HG03175 (cell line): ENCODE data around the gene CASP4.
"Not testable (repeated sequence)": the region's sequence is repeated elsewhere in the genome, so short reads cannot be mapped to it uniquely, and the experiment has no call there.

ENCODE experiments used
- ATAC-seq: cut with Tn5 transposase; IDR thresholded peaks from one replicate; pipeline ENCODE4 v1.9.1; 2021; ENCODE audit warnings: mild to moderate bottlenecking, moderate library complexity; ENCODE audit not compliant: unreplicated experiment

Gene CASP4

GRCh38 chr11:104968355-104968855 lies at the start of gene CASP4:
CASP4 (minus strand) TSS chr11:104968574; CDS start chr11:104968525, 49 bp downstream.
- peak; percentile 83 for ATAC-seq

DNA sequence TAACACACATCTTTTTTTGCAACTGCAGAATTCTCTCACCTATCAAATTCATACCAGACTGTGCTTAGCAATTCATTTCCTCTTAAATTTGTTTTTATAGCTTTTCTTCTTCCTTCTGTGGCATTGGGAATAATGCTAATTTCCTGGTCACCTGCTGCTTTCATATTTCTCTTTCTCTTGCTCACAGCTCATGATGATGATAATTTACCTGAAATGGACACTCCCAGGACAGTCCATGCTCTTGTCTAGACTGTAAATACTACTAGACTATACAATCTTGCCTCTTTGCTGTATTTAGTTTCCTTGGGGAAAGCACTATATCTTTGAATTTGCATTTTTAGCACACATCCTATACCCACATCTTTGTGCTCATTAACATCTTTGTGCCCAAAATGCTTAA lies 39.1 kb upstream of the CASP4 start:
- no peak for ATAC-seq

GRCh38 chr11:105005451-105005845 lies 37.1 kb upstream of the CASP4 start:
- ATAC-seq: no peak

DNA sequence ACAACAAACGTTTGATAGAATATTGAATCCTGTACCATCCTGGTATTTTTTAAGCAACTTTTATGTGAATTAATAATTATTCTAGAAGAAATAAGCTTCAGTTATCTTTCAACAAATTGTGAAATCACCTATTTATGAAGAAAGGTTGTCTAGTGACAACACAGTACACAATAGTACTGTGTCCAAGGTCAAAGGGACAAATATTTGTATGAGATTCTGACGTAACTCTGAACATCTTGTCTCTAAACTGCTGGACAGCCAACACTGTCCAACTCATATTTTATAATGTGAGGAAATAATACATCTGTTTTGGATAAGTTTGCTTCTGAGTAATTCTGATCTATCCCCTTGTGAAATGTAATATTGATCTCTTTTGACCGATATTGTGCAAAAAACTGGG lies 35.6 kb upstream of the CASP4 start:
- ATAC-seq: no peak

DNA sequence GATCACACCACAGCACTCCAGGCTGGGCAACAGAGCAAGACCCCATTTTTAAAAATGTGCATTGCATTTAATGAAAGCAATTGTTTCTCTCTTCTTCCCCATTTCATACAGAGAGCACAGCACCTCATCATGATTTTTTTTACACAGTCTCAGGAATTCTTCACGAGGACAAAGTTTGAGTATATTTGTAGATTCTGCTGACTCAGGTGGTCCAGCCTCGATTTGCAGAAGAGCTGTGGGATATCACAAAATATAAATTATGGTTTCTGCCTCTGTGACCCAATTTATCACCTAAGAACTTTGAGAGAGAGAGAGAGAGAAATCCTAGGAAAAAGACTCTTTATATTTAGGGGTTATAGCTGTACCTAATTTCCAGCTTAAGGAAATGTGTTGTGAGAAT lies 34.8 kb upstream of the CASP4 start:
- ATAC-seq: no peak

- ATAC-seq: peak; percentile 87
These were observed 32.4 kb upstream of the CASP4 start for GRCh38 chr11:105000797-105001196.

- ATAC-seq: no peak
These were observed 31.8 kb upstream of the CASP4 start for GRCh38 chr11:105000167-105000566.

DNA sequence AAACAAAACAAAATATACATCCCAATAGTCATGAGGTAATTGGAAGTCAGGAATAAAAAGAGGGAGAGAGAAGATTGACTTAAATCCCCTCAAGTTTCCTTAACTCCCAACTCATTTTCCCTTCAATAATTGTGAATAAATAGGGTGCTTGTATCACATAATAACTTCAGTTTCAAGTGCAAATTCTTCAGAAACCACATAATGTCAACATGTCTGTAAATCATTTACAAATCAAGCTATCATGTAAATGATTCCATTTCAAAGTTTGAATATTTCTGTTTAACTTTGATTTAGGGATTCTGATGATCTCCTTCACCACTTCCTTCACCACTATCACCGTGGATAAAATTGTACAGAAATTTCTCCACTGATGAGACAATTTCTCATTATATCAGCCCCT lies 31.3 kb upstream of the CASP4 start:
- no peak for ATAC-seq

DNA sequence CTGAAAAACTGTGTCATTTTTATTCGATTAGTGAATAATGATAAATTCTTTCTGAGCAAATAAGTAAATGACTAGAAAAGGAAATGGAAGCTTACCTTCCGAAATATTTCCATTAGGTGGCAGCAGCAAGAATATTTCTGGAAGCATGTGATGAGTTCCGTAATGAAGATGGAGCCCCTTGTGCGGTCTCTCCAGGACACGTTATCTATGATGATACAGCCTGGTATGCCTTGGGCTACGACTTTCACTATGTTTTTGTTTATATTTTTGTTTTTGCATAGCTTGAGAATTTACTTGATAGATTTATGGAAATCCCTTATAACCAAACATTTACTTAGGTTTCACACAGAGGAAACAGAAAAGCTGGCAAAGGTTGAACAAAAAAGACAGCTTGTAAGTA lies 28.9 kb upstream of the CASP4 start:
- ATAC-seq: no peak

DNA sequence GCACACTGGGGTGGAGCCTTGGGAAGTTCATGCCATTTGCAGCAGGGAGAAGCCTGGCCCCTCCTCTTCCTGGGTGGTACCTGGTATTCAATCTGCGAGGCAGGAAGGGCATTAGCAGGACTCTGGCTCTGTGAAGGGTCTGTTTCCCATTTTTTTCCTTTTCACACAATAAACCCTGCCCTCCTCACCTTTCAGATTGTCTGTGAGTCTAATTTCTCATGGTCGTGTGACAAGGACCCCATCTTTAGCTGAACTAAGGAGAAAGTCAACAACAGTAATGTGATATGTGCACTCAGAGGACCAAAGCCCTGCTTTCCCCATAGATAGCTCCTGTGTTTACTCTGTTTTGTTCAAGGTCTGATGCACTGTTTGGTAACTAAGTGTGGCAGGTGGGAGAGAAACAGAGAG lies 26.6 kb upstream of the CASP4 start:
- no peak for ATAC-seq

GRCh38 chr11:104992781-104993180 lies 24.4 kb upstream of the CASP4 start:
- no peak for ATAC-seq

GRCh38 chr11:104991994-104992393 lies 23.6 kb upstream of the CASP4 start:
- no peak for ATAC-seq

- ATAC-seq: no peak
These were observed 16.4 kb upstream of the CASP4 start for GRCh38 chr11:104984808-104985207.

DNA sequence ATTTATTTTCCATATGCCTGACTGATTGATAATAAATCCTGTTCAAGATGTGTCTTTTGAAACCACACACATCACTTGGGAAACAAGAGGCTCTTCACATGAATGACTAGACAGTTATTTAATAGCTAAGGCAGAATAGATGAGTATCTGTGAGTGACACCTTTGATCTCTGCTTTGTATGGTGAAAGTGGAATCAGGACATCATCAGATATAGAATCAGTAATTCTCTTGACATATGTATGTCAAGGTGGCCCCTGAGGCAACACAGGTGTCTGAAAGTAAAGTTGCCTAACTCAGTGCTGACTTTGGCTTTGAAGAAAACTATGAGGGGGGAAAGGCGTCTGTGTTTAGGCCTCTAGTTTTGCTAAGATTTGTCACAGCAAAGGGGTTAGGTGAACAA lies 11.5 kb upstream of the CASP4 start:
- no peak for ATAC-seq

DNA sequence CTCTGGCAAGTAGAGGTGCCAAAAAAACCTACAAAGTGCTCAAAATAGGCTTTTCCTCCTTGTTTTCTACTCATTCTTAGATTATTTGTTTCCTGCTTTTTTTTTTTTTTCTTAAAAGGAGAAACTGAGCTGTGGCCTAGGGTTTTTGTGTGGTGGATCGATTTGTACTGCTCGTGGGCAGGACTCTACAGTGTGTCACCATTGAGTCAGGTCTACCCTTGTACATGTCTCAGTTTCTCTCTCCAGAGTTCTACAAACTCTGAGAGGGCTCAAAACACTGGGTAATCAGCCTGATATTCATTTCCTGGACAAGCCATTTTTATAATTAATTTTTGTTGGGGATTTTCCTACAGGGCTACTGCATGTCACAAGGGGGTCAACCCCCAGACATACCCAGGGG lies 5.2 kb upstream of the CASP4 start:
- ATAC-seq: no peak

GRCh38 chr11:104972924-104973323 lies 4.5 kb upstream of the CASP4 start:
- ATAC-seq: not testable (repeated sequence)

DNA sequence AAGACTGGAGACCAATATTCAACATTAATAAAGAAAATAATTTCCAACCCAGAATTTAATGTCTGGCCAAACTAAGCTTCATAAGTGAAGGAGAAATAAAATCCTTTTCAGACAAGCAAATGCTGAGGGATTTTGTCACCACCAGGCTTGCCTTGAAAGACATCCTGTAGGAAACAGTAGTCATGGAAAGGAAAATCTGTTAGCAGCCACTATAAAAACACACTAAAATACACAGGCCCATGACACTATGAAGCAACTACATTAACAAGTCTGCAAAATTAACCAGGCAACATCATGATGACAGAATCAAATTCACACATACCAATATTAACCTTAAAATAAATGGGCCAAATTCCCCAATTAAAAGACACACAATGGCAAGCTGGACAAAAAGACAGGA lies 2.4 kb upstream of the CASP4 start:
- ATAC-seq: no peak

- no peak for ATAC-seq
These were observed 742 bp upstream of the CASP4 start for GRCh38 chr11:104968856-104969776.

DNA sequence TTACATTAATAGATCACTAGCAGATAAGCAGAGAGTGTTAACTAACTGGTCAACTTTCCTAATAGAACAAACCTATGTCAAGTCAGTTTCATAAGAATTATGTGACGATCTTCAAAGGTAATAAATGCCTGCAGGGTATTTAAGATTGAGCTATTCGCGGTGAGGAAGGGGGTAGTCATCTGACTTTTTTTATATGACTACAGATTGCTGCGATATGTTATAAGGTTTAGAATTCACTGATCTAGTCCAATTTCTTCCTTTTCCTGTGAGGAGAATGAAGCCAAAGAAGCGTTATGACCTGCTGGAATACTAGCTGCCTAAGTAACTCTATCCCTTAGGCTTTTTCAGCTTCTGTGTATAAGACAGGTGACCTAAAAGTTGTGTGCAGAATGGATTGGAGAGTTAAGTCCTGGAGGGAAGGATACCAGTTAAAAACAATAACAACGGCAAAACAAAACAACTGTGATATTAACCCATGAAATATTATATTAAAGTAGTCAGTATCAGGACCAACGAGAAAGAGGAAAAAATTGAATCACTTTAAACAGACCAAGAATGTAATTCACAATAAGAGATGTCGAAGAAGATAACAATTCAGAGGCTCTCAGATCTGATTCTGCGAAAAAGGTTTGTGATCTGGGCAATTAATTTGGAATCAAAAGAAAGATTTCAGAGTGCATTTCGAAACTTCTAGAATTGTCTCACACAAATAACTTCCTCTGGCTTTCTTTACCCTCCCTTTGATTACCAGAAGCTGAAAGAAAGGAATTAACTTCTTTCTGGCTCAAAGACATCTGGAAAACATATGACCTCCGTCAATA lies 630 bp downstream of the CASP4 start:
- peak; percentile 15 for ATAC-seq

DNA sequence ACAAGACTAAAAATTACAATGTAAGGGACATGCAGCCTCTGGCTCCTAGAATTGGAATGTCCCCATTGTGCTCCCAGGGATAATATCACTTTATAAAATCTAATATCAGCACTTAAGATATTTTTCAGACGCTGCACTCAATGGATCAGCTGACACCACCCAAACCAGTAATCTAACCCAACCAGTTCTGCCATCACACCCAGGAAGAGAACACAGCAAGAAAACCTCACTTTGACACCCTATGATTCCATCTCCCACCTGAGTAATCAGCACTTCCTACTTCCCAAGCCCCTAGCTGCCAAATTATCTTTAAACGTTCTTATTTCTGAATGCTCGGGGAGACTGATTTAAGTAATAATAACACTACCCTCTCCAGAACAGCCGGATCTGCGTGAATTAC lies 2.6 kb downstream of the CASP4 start:
- ATAC-seq: no peak

DNA sequence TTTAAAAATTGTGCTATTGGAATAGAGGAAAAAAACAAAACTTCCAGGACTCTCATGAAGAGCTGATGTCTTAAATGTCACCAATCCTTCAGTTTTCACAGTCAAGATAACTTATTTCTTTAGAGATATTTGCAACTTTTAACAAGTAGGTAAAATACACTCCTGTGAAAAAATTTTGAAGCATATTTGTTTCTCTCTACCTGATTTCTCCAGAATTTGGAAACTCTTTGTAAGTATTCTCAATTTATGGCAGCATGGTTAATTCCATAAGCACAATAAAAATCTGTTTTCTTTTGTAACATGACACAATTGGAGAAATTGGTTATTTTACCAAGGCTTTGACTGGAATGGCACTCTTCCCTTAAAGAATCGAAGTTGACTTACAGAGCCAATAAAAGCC lies 4.1 kb downstream of the CASP4 start:
- no peak for ATAC-seq

DNA sequence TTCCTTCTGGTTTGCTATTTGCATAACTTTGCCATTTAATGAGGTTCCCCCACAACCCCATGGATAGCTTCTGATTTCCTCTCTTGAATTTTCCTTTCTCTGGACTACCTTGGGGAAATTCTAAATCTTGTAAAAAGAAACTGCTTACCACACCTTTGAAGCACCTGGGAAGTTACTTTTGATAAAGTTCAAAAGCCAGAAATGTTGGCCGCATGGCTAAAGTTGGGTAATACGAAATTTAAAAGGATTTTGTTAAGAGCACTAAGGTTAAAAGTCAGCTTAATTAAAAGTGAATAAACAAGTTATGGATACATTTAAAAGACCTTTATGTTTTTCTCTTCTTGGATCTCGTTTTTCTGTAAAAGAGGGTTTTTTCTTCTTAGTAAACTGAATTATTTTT lies 5.5 kb downstream of the CASP4 start:
- no peak for ATAC-seq
